ENCODE measurements around the gene LHFPL6.

Gene LHFPL6

GRCh38 chr13:39550931-39551330 is 52.1 kb downstream of the LHFPL6 start:
- Mint-ChIP-seq H3K36me3 (ENCODE audit: low read depth) (no peaks in the 10 kb centered on the region), H3K4me3 (no peak overlapping the region), H3K9me3 (no peaks in the 10 kb centered on the region), H3K27ac (no peak overlapping the region), H3K4me1 (ENCODE audit: low read depth) (no peaks in the 10 kb centered on the region), H3K27me3 (peaks cover 19% of the 10 kb centered on the region)

- Mint-ChIP-seq H3K27me3 (peaks cover 20% of the 10 kb centered on the region), H3K4me1 (ENCODE audit: low read depth) (no peaks in the 10 kb centered on the region), H3K9me3 (no peaks in the 10 kb centered on the region), H3K36me3 (ENCODE audit: low read depth) (no peaks in the 10 kb centered on the region), H3K27ac (no peak overlapping the region), H3K4me3 (no peak overlapping the region)
These were observed 55.9 kb downstream of the LHFPL6 start for GRCh38 chr13:39547108-39547507.

- no peaks in the 10 kb centered on the region for H3K36me3 Mint-ChIP-seq (ENCODE audit: low read depth)
- peaks cover 18% of the 10 kb centered on the region for H3K27me3 Mint-ChIP-seq
- H3K9me3 Mint-ChIP-seq = no peaks in the 10 kb centered on the region
- H3K4me1 Mint-ChIP-seq (ENCODE audit: low read depth) = no peaks in the 10 kb centered on the region
- H3K4me3 Mint-ChIP-seq = no peak overlapping the region
- no peak overlapping the region for H3K27ac Mint-ChIP-seq
These were observed 60.6 kb downstream of the LHFPL6 start for GRCh38 chr13:39542361-39542760.

GRCh38 chr13:39540929-39541605 is 61.9 kb downstream of the LHFPL6 start:
- H3K27ac Mint-ChIP-seq = no peak overlapping the region
- no peaks in the 10 kb centered on the region for H3K36me3 Mint-ChIP-seq (ENCODE audit: low read depth)
- peaks cover 17% of the 10 kb centered on the region for H3K27me3 Mint-ChIP-seq
- H3K9me3 Mint-ChIP-seq = no peaks in the 10 kb centered on the region
- no peaks in the 10 kb centered on the region for H3K4me1 Mint-ChIP-seq (ENCODE audit: low read depth)
- H3K4me3 Mint-ChIP-seq = no peak overlapping the region

- H3K36me3 Mint-ChIP-seq (ENCODE audit: low read depth) = no peaks in the 10 kb centered on the region
- no peaks in the 10 kb centered on the region for H3K4me1 Mint-ChIP-seq (ENCODE audit: low read depth)
- H3K27me3 Mint-ChIP-seq = peaks cover 16% of the 10 kb centered on the region
- H3K4me3 Mint-ChIP-seq = no peak overlapping the region
- no peak overlapping the region for H3K27ac Mint-ChIP-seq
- no peaks in the 10 kb centered on the region for H3K9me3 Mint-ChIP-seq
These were observed 63.9 kb downstream of the LHFPL6 start for GRCh38 chr13:39538816-39539790.

- Mint-ChIP-seq H3K27ac (no peak overlapping the region), H3K36me3 (ENCODE audit: low read depth) (no peaks in the 10 kb centered on the region), H3K27me3 (peaks cover 17% of the 10 kb centered on the region), H3K9me3 (no peaks in the 10 kb centered on the region), H3K4me3 (no peak overlapping the region), H3K4me1 (ENCODE audit: low read depth) (no peaks in the 10 kb centered on the region)
These were observed 66.1 kb downstream of the LHFPL6 start for GRCh38 chr13:39536906-39537305.

GRCh38 chr13:39536274-39536673 is 66.7 kb downstream of the LHFPL6 start:
- no peak overlapping the region for H3K4me3 Mint-ChIP-seq
- H3K4me1 Mint-ChIP-seq (ENCODE audit: low read depth) = no peaks in the 10 kb centered on the region
- H3K27me3 Mint-ChIP-seq = peaks cover 14% of the 10 kb centered on the region
- H3K9me3 Mint-ChIP-seq = no peaks in the 10 kb centered on the region
- no peaks in the 10 kb centered on the region for H3K36me3 Mint-ChIP-seq (ENCODE audit: low read depth)
- H3K27ac Mint-ChIP-seq = no peak overlapping the region

GRCh38 chr13:39533651-39534150 is 69.3 kb downstream of the LHFPL6 start:
- no peak overlapping the region for H3K27ac Mint-ChIP-seq
- no peaks in the 10 kb centered on the region for H3K9me3 Mint-ChIP-seq
- no peaks in the 10 kb centered on the region for H3K4me1 Mint-ChIP-seq (ENCODE audit: low read depth)
- no peak overlapping the region for H3K4me3 Mint-ChIP-seq
- H3K27me3 Mint-ChIP-seq = peaks cover 13% of the 10 kb centered on the region
- no peaks in the 10 kb centered on the region for H3K36me3 Mint-ChIP-seq (ENCODE audit: low read depth)

- Mint-ChIP-seq H3K9me3 (no peaks in the 10 kb centered on the region), H3K27me3 (peaks cover 9% of the 10 kb centered on the region), H3K36me3 (ENCODE audit: low read depth) (no peaks in the 10 kb centered on the region), H3K27ac (no peak overlapping the region), H3K4me1 (ENCODE audit: low read depth) (no peaks in the 10 kb centered on the region), H3K4me3 (no peak overlapping the region)
These were observed 71.3 kb downstream of the LHFPL6 start for GRCh38 chr13:39531646-39532045.

- Mint-ChIP-seq H3K27me3 (peaks cover 10% of the 10 kb centered on the region), H3K4me1 (ENCODE audit: low read depth) (no peaks in the 10 kb centered on the region)
These were observed 72.1 kb downstream of the LHFPL6 start for GRCh38 chr13:39530916-39531315.

GRCh38 chr13:39528661-39528980 is 74.4 kb downstream of the LHFPL6 start:
- H3K9me3 Mint-ChIP-seq = no peaks in the 10 kb centered on the region
- H3K27me3 Mint-ChIP-seq = peaks cover 11% of the 10 kb centered on the region
- no peaks in the 10 kb centered on the region for H3K36me3 Mint-ChIP-seq (ENCODE audit: low read depth)
- H3K27ac Mint-ChIP-seq = no peak overlapping the region
- H3K4me1 Mint-ChIP-seq (ENCODE audit: low read depth) = no peaks in the 10 kb centered on the region
- H3K4me3 Mint-ChIP-seq = no peak overlapping the region

More at GRCh38 chr13:39530916-39531315, 72.1 kb downstream of the LHFPL6 start:
- no peaks in the 10 kb centered on the region for H3K36me3 Mint-ChIP-seq (ENCODE audit: low read depth)
- no peak overlapping the region for H3K4me3 Mint-ChIP-seq
- no peak overlapping the region for H3K27ac Mint-ChIP-seq
- H3K9me3 Mint-ChIP-seq = no peaks in the 10 kb centered on the region

GRCh38 chr13:39527961-39528660 is 74.9 kb downstream of the LHFPL6 start:
- H3K27ac Mint-ChIP-seq = no peak overlapping the region

GRCh38 chr13:39527301-39527700 is 75.7 kb downstream of the LHFPL6 start:
- Mint-ChIP-seq H3K9me3 (no peaks in the 10 kb centered on the region), H3K27me3 (peaks cover 11% of the 10 kb centered on the region), H3K4me1 (ENCODE audit: low read depth) (no peaks in the 10 kb centered on the region), H3K27ac (no peak overlapping the region), H3K36me3 (ENCODE audit: low read depth) (no peaks in the 10 kb centered on the region), H3K4me3 (no peak overlapping the region)

More at GRCh38 chr13:39527961-39528660, 74.9 kb downstream of the LHFPL6 start:
- H3K36me3 Mint-ChIP-seq (ENCODE audit: low read depth) = no peaks in the 10 kb centered on the region
- H3K4me1 Mint-ChIP-seq (ENCODE audit: low read depth) = no peaks in the 10 kb centered on the region
- peaks cover 11% of the 10 kb centered on the region for H3K27me3 Mint-ChIP-seq
- H3K9me3 Mint-ChIP-seq = no peaks in the 10 kb centered on the region
- no peak overlapping the region for H3K4me3 Mint-ChIP-seq

GRCh38 chr13:39526499-39526898 is 76.5 kb downstream of the LHFPL6 start:
- H3K36me3 Mint-ChIP-seq (ENCODE audit: low read depth) = no peaks in the 10 kb centered on the region
- H3K4me1 Mint-ChIP-seq (ENCODE audit: low read depth) = no peaks in the 10 kb centered on the region
- no peak overlapping the region for H3K27ac Mint-ChIP-seq
- peaks cover 8% of the 10 kb centered on the region for H3K27me3 Mint-ChIP-seq
- no peaks in the 10 kb centered on the region for H3K9me3 Mint-ChIP-seq
- H3K4me3 Mint-ChIP-seq = no peak overlapping the region

GRCh38 chr13:39525506-39525905 is 77.5 kb downstream of the LHFPL6 start:
- Mint-ChIP-seq H3K4me3 (no peak overlapping the region), H3K36me3 (ENCODE audit: low read depth) (no peaks in the 10 kb centered on the region), H3K27me3 (peaks cover 8% of the 10 kb centered on the region), H3K27ac (no peak overlapping the region), H3K9me3 (no peaks in the 10 kb centered on the region), H3K4me1 (ENCODE audit: low read depth) (no peaks in the 10 kb centered on the region)
